CD4-positive, CD25-positive, alpha-beta regulatory T cell (primary cell): ENCODE data around the gene ATP2A3. TPM values are rescaled to one million over a fixed set of nuclear protein-coding genes. Genes with fewer than 3 reads are reported as not detected.

ENCODE experiments used
- ATAC-seq, 2 donors: fragments of 150-1000 bp; cut with Tn5 transposase; one replicate each; pipeline ENCODE4 v1.10.0; 2021; ENCODE audit warnings: low read depth in 2 of 2, moderate number of reproducible peaks in 2 of 2, moderate library complexity in 1 of 2
- DNase-seq, 3 donors: peaks; one replicate each; pipeline versions ENCODE4 v3.0.0 to v3.0.0-alpha.2; 2012 to 2022; ENCODE audit warnings: mixed read lengths in 1 of 3
- H3K27ac ChIP-seq: one replicate; pipeline ENCODE4 v1.7.0; 2013; ENCODE audit warnings: mild to moderate bottlenecking, low read length; ENCODE audit not compliant: insufficient read depth, poor library complexity, severe bottlenecking
- H3K27me3 ChIP-seq: one replicate; pipeline ENCODE4 v1.7.0; 2013; ENCODE audit warnings: low read length; ENCODE audit not compliant: control insufficient read depth, insufficient read depth
- H3K36me3 ChIP-seq: one replicate; pipeline ENCODE4 v1.7.0; 2013; ENCODE audit warnings: mild to moderate bottlenecking, low read length, moderate library complexity; ENCODE audit not compliant: control insufficient read depth, insufficient read depth
- H3K4me1 ChIP-seq: 2 replicates; pipeline ENCODE4 v1.7.0; 2013; ENCODE audit warnings: mild to moderate bottlenecking, low read length; ENCODE audit not compliant: insufficient read depth, control insufficient read depth, poor library complexity, severe bottlenecking
- H3K4me3 ChIP-seq: one replicate; pipeline ENCODE4 v1.7.0; 2013; ENCODE audit warnings: low read depth, mild to moderate bottlenecking, low read length, moderate library complexity
- H3K9me3 ChIP-seq, 2 experiments: 1 replicate in 1 of 2; 2 replicates in 1 of 2; pipeline ENCODE4 v1.7.0; 2013; ENCODE audit warnings: low read length in 2 of 2, mild to moderate bottlenecking in 1 of 2, moderate library complexity in 1 of 2; ENCODE audit not compliant: control insufficient read depth in 2 of 2
- H3K27ac Mint-ChIP-seq, 3 donors: one replicate each; pipeline ENCODE4 v1.8.0; 2020 to 2022; ENCODE audit warnings: mild to moderate bottlenecking in 3 of 3, mixed read lengths in 3 of 3, moderate library complexity in 2 of 3
- H3K27me3 Mint-ChIP-seq: one replicate; pipeline ENCODE4 v1.8.0; 2022; ENCODE audit warnings: mild to moderate bottlenecking, mixed read lengths
- H3K36me3 Mint-ChIP-seq: one replicate; pipeline ENCODE4 v1.8.0; 2020; ENCODE audit warnings: mixed read lengths
- H3K4me1 Mint-ChIP-seq, 4 donors: one replicate each; pipeline ENCODE4 v1.8.0; 2020 to 2022; ENCODE audit warnings: mixed read lengths in 4 of 4, mild to moderate bottlenecking in 1 of 4
- H3K4me3 Mint-ChIP-seq, 4 donors: one replicate each; pipeline ENCODE4 v1.8.0; 2020 to 2022; ENCODE audit warnings: mild to moderate bottlenecking in 4 of 4, mixed read lengths in 4 of 4, moderate library complexity in 3 of 4
- H3K9me3 Mint-ChIP-seq, 7 donors: one replicate each; pipeline ENCODE4 v1.8.0; 2020 to 2022; ENCODE audit warnings: mixed read lengths in 7 of 7, mild to moderate bottlenecking in 3 of 7, moderate library complexity in 2 of 7
- polyA plus RNA-seq, 4 donors: library from polyadenylated mRNA; unstranded; fragments of 300-500 nt; fragmentation: Illumina TruSeq; gene quantifications; one replicate each; pipeline ENCODE4 v1.2.3, GENCODE V29; 2021
- total RNA-seq: library from RNA; stranded (reverse); gene quantifications from one replicate; pipeline ENCODE4 v1.2.3, GENCODE V29; 2022

ATP2A3 gene
- total RNA-seq (306 TPM), polyA plus RNA-seq (10 to 100 TPM; 33.5 to 49.2 (median 41.2) TPM)

DNA sequence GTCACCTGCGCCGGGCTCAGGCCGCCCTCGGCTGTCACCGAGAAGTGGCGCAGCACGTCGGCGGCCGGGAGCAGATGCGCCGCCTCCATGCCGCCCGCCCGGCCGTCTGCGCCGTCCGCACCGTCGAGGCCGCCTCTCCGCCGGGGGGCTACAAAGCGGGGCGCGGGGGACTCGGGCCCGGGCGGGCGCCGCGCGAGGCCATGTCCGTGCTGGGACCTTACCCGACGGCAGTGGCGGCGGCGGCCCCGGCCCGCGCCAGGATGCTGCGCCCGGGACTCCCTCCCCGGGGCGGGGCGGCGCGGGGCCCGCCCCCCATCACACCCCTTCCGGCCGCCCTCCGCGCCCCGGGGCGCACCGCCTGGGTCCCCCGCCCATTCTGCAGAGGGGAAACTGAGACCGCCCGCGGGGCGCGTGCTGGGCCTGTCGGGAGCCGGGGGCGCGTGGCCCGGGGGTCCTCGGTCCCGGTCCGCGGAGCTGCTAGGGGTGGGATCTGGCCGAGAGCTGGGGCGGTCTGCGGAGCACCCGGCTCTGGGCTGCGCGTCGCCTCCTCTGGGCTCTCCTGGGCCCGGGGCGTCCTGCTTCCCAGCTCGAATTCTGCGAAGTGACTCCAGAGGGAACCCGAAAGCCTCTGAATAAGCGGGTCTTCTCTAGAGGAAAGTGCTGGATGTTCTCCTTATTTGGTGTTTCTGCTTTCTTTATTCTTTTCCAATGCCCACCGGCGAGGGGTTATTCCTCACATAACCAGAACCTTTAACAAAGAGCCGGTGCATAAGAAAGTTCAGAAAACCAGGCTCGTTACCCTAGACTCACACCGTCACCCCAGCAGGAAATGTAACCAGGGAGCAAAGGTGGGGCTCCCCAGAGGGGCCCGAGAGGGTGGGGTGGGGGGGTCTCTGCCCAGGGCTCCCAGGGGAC is at the start of gene ATP2A3:
ATP2A3 (minus strand) TSS at position 235 of the 915 bp plus-strand sequence; CDS start at position 89, 146 bp downstream.
- H3K36me3 ChIP-seq = no peaks in the 10 kb centered on the region
- no peaks in the 10 kb centered on the region for H3K27me3 ChIP-seq
- H3K4me3 ChIP-seq = peak within 1 kb of the TSS; percentile 87
- H3K27ac ChIP-seq = peak within 1 kb of the TSS; percentile 85
- Mint-ChIP-seq H3K9me3 (no peaks in the 10 kb centered on the region), H3K27ac (peak within 1 kb of the TSS; percentile 89 to 95 (median 95)), H3K4me3 (peak within 1 kb of the TSS; percentile 92 to 98 (median 96)), H3K27me3 (no peaks in the 10 kb centered on the region), H3K4me1 (peaks cover 17 to 50% (median 35%) of the 10 kb centered on the region in 4 donors), H3K36me3 (peaks cover 5% of the 10 kb centered on the region)
- ATAC-seq (peak; percentile 70 to 74), DNase-seq (peak; percentile 63 to 81 (median 68))
- peaks cover 50% of the 10 kb centered on the region for H3K4me1 ChIP-seq
- no peaks in the 10 kb centered on the region for H3K9me3 ChIP-seq

DNA sequence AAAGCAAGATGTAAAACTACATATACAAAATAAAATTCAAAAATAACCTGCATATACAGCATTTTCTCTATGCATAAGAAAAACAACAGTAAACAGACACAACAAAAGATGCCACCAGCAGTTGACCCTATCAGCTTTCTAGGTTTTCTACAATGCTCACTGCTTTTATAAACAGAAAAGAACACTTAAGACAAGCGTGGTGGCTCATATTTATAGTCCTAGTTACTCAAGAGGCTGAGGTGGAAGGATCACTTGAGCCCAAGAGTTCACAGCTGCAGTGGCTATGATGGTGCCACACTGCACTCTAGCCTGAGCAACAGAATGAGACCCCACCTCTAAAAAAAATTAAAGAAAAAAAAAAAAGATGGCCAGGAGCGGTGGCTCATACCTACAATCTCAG is 46.5 kb upstream of the ATP2A3 start:
- no peak overlapping the region for H3K27ac ChIP-seq
- no peaks in the 10 kb centered on the region for H3K27me3 ChIP-seq
- DNase-seq (no peak), ATAC-seq (no peak)
- H3K27me3 Mint-ChIP-seq = no peaks in the 10 kb centered on the region
- peaks cover 87% of the 10 kb centered on the region for H3K36me3 ChIP-seq
- no peaks in the 10 kb centered on the region for H3K9me3 Mint-ChIP-seq
- no peaks in the 10 kb centered on the region for H3K9me3 ChIP-seq
- H3K4me1 Mint-ChIP-seq = peaks cover 0 to 3% (median 0%) of the 10 kb centered on the region in 4 donors
- no peak overlapping the region for H3K4me3 Mint-ChIP-seq
- H3K4me1 ChIP-seq = no peaks in the 10 kb centered on the region
- peaks cover 36% of the 10 kb centered on the region for H3K36me3 Mint-ChIP-seq
- H3K4me3 ChIP-seq = no peak overlapping the region
- H3K27ac Mint-ChIP-seq = no peak overlapping the region

DNA sequence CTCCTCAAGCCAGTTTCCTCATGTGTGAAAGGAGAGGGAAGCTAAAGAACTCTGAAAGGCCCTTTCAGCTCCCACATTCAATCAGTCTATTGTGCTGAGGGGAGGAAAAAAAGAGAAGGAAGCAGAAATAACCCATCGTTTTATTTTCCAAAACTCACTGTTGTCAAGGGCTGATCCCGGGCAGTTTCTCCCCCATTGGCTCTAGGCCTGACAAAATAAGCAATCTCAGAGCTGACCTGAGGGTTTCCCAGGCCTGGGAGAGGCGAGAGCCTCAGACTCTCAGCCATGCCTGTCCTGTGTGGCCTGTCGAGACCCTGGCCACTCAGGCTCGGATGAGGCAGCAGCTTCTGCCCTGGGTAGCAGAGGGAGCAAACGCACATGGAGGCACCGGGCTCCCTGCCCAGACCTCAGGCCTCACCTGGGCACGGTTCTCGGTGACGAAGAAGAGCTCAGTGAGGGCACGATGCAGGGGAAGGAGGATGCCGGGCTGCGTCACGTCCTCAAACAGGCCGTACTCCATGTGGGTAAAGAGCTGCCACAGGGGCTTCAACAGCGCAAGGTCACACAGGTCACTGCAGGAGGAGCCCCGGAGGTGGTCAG is 45.0 kb upstream of the ATP2A3 start:
- peaks cover 75% of the 10 kb centered on the region for H3K36me3 ChIP-seq
- H3K27me3 ChIP-seq = no peaks in the 10 kb centered on the region
- Mint-ChIP-seq H3K4me1 (peaks cover 0 to 6% (median 3%) of the 10 kb centered on the region in 4 donors), H3K27ac (no peak overlapping the region), H3K36me3 (peaks cover 27% of the 10 kb centered on the region), H3K27me3 (no peaks in the 10 kb centered on the region), H3K4me3 (no peak overlapping the region), H3K9me3 (peaks cover 0 to 1% (median 0%) of the 10 kb centered on the region in 7 donors)
- no peak overlapping the region for H3K27ac ChIP-seq
- no peak for DNase-seq
- no peaks in the 10 kb centered on the region for H3K4me1 ChIP-seq
- no peaks in the 10 kb centered on the region for H3K9me3 ChIP-seq
- no peak overlapping the region for H3K4me3 ChIP-seq
- ATAC-seq = no peak

DNA sequence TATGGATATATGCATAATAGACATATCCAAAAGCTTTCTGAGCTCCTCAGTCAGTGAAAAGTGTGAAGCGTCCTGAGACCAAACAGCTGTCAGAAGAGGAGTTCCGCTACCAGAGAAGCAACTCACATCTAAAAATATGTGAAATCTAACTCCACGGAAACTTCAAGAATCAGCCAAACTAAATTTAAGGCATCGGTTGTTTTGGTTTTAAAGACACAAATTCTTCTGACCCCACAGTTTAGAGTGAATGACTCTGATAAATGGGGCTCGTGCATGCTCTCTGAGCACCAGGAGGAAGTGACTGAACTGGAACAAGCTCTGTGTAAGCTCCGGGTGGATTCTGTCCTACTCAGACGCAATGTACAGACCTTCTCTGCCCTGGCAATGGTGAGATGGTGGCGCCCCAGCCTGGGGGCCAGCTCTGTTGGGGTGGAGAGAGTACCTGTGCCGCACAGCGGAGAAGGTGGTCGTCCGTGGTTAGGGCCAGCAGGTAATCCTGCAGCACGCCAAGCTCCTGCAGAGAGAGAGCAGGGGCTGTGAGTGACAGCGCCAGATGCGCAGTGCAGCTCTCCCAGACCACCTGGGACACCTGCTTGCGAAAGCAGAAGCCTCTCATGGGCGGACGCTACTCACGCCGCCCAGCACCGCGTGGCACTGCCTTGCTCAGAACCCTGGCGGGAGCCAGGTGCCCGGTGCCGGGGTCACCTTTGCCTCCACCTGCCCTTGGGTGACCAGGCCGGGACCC is 44.4 kb upstream of the ATP2A3 start:
- Mint-ChIP-seq H3K27me3 (no peaks in the 10 kb centered on the region), H3K27ac (no peak overlapping the region), H3K4me1 (peaks cover 0 to 6% (median 3%) of the 10 kb centered on the region in 4 donors), H3K9me3 (peaks cover 0 to 1% (median 0%) of the 10 kb centered on the region in 7 donors), H3K36me3 (peaks cover 21% of the 10 kb centered on the region), H3K4me3 (no peak overlapping the region)
- ATAC-seq = no peak
- H3K27ac ChIP-seq = no peak overlapping the region
- H3K4me3 ChIP-seq = no peak overlapping the region
- H3K4me1 ChIP-seq = no peaks in the 10 kb centered on the region
- peaks cover 68% of the 10 kb centered on the region for H3K36me3 ChIP-seq
- no peaks in the 10 kb centered on the region for H3K27me3 ChIP-seq
- no peaks in the 10 kb centered on the region for H3K9me3 ChIP-seq
- DNase-seq = no peak

DNA sequence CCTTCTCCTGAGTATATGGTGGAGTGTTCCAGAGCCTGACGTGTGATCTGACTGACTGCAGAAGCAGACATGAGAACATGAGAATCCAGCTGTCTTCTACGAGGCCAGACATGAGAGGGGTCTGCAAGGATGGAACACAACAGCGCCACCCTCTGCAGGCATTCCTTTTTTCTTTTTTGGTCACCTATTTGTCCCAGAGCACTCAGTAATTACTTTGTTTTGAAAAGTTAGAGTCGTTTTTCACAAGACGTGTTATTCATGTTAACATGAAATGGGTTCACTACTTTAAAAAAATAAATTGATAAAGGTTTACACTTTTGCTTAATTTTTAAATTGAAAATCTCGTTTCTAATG is 43.8 kb upstream of the ATP2A3 start:
- Mint-ChIP-seq H3K4me1 (peaks cover 0 to 6% (median 3%) of the 10 kb centered on the region in 4 donors), H3K27ac (no peak overlapping the region), H3K4me3 (no peak overlapping the region), H3K36me3 (peaks cover 17% of the 10 kb centered on the region), H3K27me3 (no peaks in the 10 kb centered on the region), H3K9me3 (peaks cover 0 to 1% (median 0%) of the 10 kb centered on the region in 7 donors)
- no peaks in the 10 kb centered on the region for H3K4me1 ChIP-seq
- H3K9me3 ChIP-seq = no peaks in the 10 kb centered on the region
- no peak for DNase-seq
- no peak overlapping the region for H3K4me3 ChIP-seq
- H3K27ac ChIP-seq = no peak overlapping the region
- ATAC-seq = no peak
- H3K27me3 ChIP-seq = no peaks in the 10 kb centered on the region
- H3K36me3 ChIP-seq = peaks cover 62% of the 10 kb centered on the region

DNA sequence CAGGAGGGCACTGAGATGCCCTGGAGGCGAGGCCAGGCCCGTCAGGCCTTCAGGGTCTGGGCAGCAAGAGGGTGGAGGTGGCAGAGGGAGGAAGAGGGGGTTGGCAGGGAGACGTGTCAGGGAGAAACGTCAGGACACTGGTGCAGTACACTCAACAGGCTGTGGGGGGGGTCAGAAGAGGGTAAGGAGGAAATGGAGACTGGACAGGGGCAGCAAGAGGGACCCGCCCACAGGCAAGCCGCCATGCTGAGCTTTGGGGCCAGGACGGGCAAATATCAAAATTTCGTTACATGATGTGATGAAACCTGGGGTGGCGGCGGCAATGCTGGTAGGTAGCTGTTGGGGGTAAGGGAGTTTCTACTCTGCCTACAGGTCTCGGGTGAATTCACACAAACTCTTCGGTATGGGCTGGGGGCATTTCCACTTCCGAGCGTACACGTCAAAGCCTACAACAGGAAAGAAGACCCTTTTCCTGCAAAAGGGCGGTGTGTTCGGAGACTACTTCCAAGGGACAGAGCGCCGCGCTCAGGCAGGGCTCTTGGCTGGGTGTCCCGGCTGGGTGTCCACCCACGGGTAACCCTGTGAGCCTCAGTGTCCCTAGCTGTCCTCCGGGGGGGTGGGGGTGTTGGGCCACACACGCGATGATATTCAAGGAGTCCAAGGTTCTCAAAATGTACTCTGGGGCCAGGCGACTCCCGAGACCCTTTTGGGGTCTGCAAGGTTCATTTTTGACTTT is 43.3 kb upstream of the ATP2A3 start:
- H3K4me1 Mint-ChIP-seq = peaks cover 0 to 6% (median 3%) of the 10 kb centered on the region in 4 donors
- peak overlapping the region in 1 of 3 donors; percentile 79 for H3K27ac Mint-ChIP-seq
- ATAC-seq = no peak
- H3K9me3 Mint-ChIP-seq = peaks cover 0 to 1% (median 0%) of the 10 kb centered on the region in 7 donors
- no peaks in the 10 kb centered on the region for H3K27me3 Mint-ChIP-seq
- H3K36me3 Mint-ChIP-seq = peaks cover 13% of the 10 kb centered on the region
- Histone ChIP-seq H3K27ac (no peak overlapping the region), H3K27me3 (no peaks in the 10 kb centered on the region), H3K4me3 (no peak overlapping the region), H3K4me1 (no peaks in the 10 kb centered on the region), H3K36me3 (peaks cover 58% of the 10 kb centered on the region), H3K9me3 (no peaks in the 10 kb centered on the region)
- no peak for DNase-seq
- no peak overlapping the region for H3K4me3 Mint-ChIP-seq

DNA sequence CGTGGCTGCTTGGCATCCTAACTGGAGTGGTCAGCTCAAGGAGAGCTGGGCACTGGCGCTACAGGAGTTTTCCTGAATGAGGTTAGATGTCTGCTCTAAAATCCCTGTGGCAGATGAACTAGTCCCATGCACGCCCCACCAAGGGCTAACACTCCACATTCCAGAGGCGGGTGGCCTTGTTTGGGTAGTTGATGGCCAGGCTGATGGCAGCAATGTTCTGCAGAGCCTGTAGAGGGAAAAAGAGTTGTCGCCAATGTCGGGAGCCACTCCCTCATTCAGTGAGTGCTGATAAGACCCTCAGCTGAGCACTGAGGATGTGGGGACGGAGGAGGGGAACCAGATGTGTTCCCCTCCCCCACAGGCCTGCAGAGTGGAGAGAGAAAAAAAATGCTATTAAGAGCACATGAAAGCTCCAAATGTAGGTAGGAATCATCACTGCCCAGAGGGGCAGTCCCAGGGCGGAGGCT is 42.5 kb upstream of the ATP2A3 start:
- no peaks in the 10 kb centered on the region for H3K9me3 ChIP-seq
- ATAC-seq (no peak), DNase-seq (no peak)
- peak overlapping the region in 1 of 4 donors; percentile 62 for H3K4me3 Mint-ChIP-seq
- peaks cover 50% of the 10 kb centered on the region for H3K36me3 ChIP-seq
- H3K4me1 ChIP-seq = no peaks in the 10 kb centered on the region
- no peak overlapping the region for H3K4me3 ChIP-seq
- H3K27ac Mint-ChIP-seq = peak overlapping the region in 1 of 3 donors; percentile 79
- peaks cover 0 to 6% (median 1%) of the 10 kb centered on the region in 4 donors for H3K4me1 Mint-ChIP-seq
- no peaks in the 10 kb centered on the region for H3K27me3 Mint-ChIP-seq
- peaks cover 8% of the 10 kb centered on the region for H3K36me3 Mint-ChIP-seq
- H3K9me3 Mint-ChIP-seq = peaks cover 0 to 1% (median 0%) of the 10 kb centered on the region in 7 donors
- no peaks in the 10 kb centered on the region for H3K27me3 ChIP-seq
- H3K27ac ChIP-seq = no peak overlapping the region
